DOHH2 (cell line): ENCODE results near the gene CLASP1.
"Not testable (repeated sequence)": the region's sequence is repeated elsewhere in the genome, so short reads cannot be mapped to it uniquely, and the experiment has no call there.

ENCODE experiments used
- H3F3A ChIP-seq: fragments of 200-600 bp; sonication (generic), shearing (Covaris generic); 2 replicates; pipeline ENCODE4 v1.6.0; 2016; ENCODE audit warnings: antibody characterized with exemption, mild to moderate bottlenecking; ENCODE audit not compliant: control insufficient read depth, insufficient read depth
- H3K27ac ChIP-seq: fragments of 200-600 bp; sonication (generic); 2 replicates; pipeline ENCODE4 v1.5.1; 2014; ENCODE audit warnings: low read depth, mild to moderate bottlenecking, low read length, moderate library complexity
- H3K27me3 ChIP-seq: fragments of 200-600 bp; sonication (generic); 2 replicates; pipeline ENCODE4 v1.6.1; 2014; ENCODE audit warnings: mild to moderate bottlenecking, low read length, mixed read lengths; ENCODE audit not compliant: control insufficient read depth
- H3K36me3 ChIP-seq: fragments of 200-600 bp; sonication (generic); 2 replicates; pipeline ENCODE4 v1.6.1; 2014; ENCODE audit warnings: mild to moderate bottlenecking, low read length, moderate library complexity, mixed read lengths; ENCODE audit not compliant: control insufficient read depth
- H3K4me1 ChIP-seq: fragments of 200-600 bp; sonication (generic); 2 replicates; pipeline ENCODE4 v1.6.1; 2014; ENCODE audit warnings: mild to moderate bottlenecking, low read length, mixed read lengths; ENCODE audit not compliant: control insufficient read depth
- H3K4me2 ChIP-seq: fragments of 200-600 bp; sonication (generic); 2 replicates; pipeline ENCODE4 v1.6.0; 2014; ENCODE audit warnings: mild to moderate bottlenecking, low read length, moderate library complexity
- H3K4me3 ChIP-seq: fragments of 200-600 bp; sonication (generic); 2 replicates; pipeline ENCODE4 v1.5.1; 2014; ENCODE audit warnings: mild to moderate bottlenecking, low read length, mixed read lengths
- H3K79me2 ChIP-seq: fragments of 200-600 bp; sonication (generic); 2 replicates; pipeline ENCODE4 v1.6.1; 2014; ENCODE audit warnings: mild to moderate bottlenecking, low read length, mixed read lengths; ENCODE audit not compliant: control insufficient read depth
- H3K9me2 ChIP-seq: fragments of 200-600 bp; sonication (generic); replicated peaks from 2 replicates; pipeline ENCODE4 v1.6.1; 2014; ENCODE audit warnings: mild to moderate bottlenecking, low read length, mixed read lengths; ENCODE audit not compliant: control insufficient read depth
- H3K9me3 ChIP-seq: fragments of 200-600 bp; sonication (generic); 2 replicates; pipeline ENCODE4 v1.6.1; 2014; ENCODE audit warnings: antibody characterized with exemption, low read length, mixed read lengths; ENCODE audit not compliant: control insufficient read depth, insufficient read depth
- H4K20me1 ChIP-seq: fragments of 200-600 bp; sonication (generic); 2 replicates; pipeline ENCODE4 v1.6.0; 2014; ENCODE audit warnings: low read depth, mild to moderate bottlenecking, antibody characterized with exemption, low read length, moderate library complexity; ENCODE audit not compliant: control insufficient read depth, insufficient read depth
- EZH2phosphoT487 ChIP-seq: fragments of 200-600 bp; sonication (generic); IDR thresholded peaks from 2 replicates; pipeline ENCODE4 v1.6.1; 2017; ENCODE audit warnings: borderline replicate concordance, mild to moderate bottlenecking, antibody characterized with exemption, low read length, moderate library complexity, mixed read lengths
- TF ChIP-seq, protein P1 (sequence below): fragments of 200-600 bp; sonication (generic); IDR thresholded peaks from one replicate; pipeline ENCODE4 v1.5.1; 2014; ENCODE audit warnings: antibody characterized with exemption, mild to moderate bottlenecking, low read depth, low read length; ENCODE audit not compliant: poor library complexity, severe bottlenecking

Gene CLASP1

DNA sequence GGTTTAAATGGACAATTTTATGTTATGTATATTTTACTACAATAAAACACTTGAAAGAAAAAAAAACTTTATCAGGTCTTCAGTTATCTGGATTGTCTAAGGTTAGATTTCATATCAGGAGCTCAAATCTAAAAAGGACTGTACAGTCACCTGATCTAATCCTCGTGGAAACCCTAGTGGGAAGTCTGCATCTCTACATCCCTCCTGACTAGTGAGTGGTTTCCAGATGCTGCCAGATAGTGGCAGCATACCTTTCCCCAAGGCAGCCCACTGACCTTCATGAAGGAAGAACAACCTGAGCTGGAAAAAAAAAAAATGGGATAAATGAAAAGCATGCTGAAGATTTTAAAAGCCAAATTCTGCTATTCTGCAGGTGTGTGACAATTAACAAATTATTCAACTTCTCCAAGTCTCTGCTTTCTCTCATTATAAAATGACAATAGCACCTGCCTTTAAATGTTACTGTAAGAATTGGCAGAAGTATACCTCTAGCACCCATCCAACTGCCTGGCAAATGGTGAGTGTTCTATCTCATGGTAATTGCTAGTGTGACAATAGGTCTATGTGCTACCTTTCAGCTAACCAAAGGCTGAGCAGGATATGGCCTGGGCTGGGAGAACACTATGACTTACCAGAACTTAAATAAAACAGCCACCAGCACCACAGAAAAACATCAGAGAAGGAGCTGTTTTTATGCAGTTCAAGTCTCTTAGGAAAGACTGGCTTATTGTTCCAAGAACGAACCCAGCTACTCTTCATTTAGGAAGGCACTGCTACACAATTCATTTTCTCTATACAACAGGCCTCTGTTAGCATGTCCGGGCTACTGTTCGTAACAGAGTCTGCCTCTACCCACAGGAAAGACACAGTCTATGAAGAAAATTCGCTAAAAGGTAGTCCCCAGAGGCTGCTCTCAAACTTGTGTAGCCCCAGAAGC is 8.6 kb downstream of the CLASP1 start:
- H3K9me2 ChIP-seq = no peaks in the 10 kb centered on the region
- H4K20me1 ChIP-seq = peaks cover 7% of the 10 kb centered on the region; the same call in 1 of the 2 replicates
- H3K27ac ChIP-seq = no peak overlapping the region
- H3K27me3 ChIP-seq = no peaks in the 10 kb centered on the region
- H3K4me1 ChIP-seq = peaks cover 9% of the 10 kb centered on the region
- no peaks in the 10 kb centered on the region for H3K9me3 ChIP-seq
- peaks cover 33% of the 10 kb centered on the region for H3K36me3 ChIP-seq
- peaks cover 99% of the 10 kb centered on the region for H3K79me2 ChIP-seq
- no peak overlapping the region for H3K4me2 ChIP-seq
- H3K4me3 ChIP-seq = no peak overlapping the region
- TF ChIP-seq, protein P1, sequence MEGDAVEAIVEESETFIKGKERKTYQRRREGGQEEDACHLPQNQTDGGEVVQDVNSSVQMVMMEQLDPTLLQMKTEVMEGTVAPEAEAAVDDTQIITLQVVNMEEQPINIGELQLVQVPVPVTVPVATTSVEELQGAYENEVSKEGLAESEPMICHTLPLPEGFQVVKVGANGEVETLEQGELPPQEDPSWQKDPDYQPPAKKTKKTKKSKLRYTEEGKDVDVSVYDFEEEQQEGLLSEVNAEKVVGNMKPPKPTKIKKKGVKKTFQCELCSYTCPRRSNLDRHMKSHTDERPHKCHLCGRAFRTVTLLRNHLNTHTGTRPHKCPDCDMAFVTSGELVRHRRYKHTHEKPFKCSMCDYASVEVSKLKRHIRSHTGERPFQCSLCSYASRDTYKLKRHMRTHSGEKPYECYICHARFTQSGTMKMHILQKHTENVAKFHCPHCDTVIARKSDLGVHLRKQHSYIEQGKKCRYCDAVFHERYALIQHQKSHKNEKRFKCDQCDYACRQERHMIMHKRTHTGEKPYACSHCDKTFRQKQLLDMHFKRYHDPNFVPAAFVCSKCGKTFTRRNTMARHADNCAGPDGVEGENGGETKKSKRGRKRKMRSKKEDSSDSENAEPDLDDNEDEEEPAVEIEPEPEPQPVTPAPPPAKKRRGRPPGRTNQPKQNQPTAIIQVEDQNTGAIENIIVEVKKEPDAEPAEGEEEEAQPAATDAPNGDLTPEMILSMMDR = no peak
- no peak for TF ChIP-seq EZH2phosphoT487
- no peaks in the 10 kb centered on the region for H3F3A ChIP-seq

DNA sequence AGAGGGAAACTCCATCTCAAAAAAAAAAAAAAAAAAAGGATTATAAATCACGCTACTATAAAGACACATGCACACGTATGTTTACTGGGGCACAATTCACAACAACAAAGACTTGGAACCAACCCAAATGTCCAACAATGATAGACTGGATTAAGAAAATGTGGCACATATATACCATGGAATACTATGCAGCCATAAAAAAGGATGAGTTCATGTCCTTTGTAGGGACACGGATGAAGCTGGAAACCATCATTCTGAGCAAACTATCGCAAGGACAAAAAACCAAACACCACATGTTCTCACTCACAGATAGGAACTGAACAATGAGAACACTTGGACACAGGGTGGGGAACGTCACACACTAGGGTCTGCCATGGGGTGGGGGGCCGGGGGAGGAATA is 9.4 kb downstream of the CLASP1 start:
- not testable (repeated sequence) for H4K20me1 ChIP-seq

DNA sequence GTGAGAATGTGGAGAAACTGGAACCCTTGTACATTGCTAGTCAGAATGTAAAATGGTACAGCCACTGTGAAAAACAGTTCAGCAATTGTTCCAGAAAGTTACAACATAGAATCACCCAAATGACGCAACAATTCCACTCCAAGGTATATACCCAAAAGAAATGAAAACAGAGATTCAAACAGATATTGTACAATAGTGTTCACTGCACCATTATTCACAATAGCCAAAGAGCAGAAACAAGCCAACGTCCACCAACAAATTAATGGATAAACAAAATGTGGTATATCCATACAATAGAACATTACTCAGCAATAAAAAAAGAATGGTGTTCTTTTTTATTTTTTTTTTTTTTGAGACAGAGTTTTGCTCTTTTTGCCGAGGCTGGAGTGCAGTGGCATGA is 10.9 kb downstream of the CLASP1 start:
- Histone ChIP-seq H3K79me2 (peaks cover 99% of the 10 kb centered on the region), H3K27me3 (no peaks in the 10 kb centered on the region), H4K20me1 (no peaks in the 10 kb centered on the region), H3K4me1 (no peaks in the 10 kb centered on the region), H3K4me3 (no peak overlapping the region), H3F3A (no peaks in the 10 kb centered on the region), H3K27ac (no peak overlapping the region), H3K9me2 (no peaks in the 10 kb centered on the region), H3K36me3 (peaks cover 26% of the 10 kb centered on the region), H3K9me3 (no peaks in the 10 kb centered on the region), H3K4me2 (no peak overlapping the region)
- TF ChIP-seq, protein P1 = no peak
- TF ChIP-seq EZH2phosphoT487 = no peak

More for the DNA sequence above, 9.4 kb downstream of the CLASP1 start:
- Histone ChIP-seq H3K36me3 (peaks cover 29% of the 10 kb centered on the region), H3K79me2 (peaks cover 99% of the 10 kb centered on the region)
- H3K4me2 ChIP-seq, H3K9me2 ChIP-seq, H3F3A ChIP-seq, H3K27ac ChIP-seq, H3K9me3 ChIP-seq, H3K27me3 ChIP-seq, H3K4me1 ChIP-seq, H3K4me3 ChIP-seq: not testable (repeated sequence)

DNA sequence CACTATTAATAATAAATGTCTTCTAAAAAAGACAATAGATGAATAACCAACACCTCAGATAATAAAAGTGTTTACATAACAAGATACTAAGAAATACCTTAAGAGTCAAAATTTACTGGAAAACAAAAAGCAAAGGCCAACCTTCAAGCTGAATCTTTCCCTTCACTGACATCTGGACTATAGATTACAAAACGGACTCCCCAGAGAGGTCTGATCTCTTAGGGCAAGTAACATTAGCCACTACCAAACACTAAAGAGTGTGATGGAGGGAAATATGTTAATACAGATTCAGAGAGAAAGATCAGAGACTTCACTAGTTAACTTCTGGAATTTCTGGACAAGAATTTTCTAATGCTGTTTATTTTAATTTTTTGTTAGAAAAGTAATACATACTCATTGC is 13.9 kb downstream of the CLASP1 start:
- H3K9me3 ChIP-seq = no peaks in the 10 kb centered on the region
- no peak overlapping the region for H3K27ac ChIP-seq
- H3F3A ChIP-seq = no peaks in the 10 kb centered on the region
- no peaks in the 10 kb centered on the region for H3K4me1 ChIP-seq
- H3K27me3 ChIP-seq = no peaks in the 10 kb centered on the region
- H3K9me2 ChIP-seq = no peaks in the 10 kb centered on the region
- no peak overlapping the region for H3K4me2 ChIP-seq
- no peak for TF ChIP-seq EZH2phosphoT487
- TF ChIP-seq, protein P1 = no peak
- H4K20me1 ChIP-seq = no peaks in the 10 kb centered on the region
- H3K36me3 ChIP-seq = peaks cover 14% of the 10 kb centered on the region
- H3K4me3 ChIP-seq = no peak overlapping the region
- peaks cover 93% of the 10 kb centered on the region for H3K79me2 ChIP-seq
